ENCODE data around the gene GBX1. TPM values are rescaled to one million over a fixed set of nuclear protein-coding genes. Genes with fewer than 3 reads are reported as not detected.

The GBX1 gene
- total RNA-seq, 2 experiments from 2014 or later, result not detected

Other genes with a start within 250 kb of the GBX1 start
- gene KCNH2, start 189.4 kb downstream of the GBX1 start, total RNA-seq, result under 1 TPM; 0.50 to 0.54 TPM
- 10 to 100 TPM; 12.5 to 15.8 TPM for gene NOS3, start 176.7 kb downstream of the GBX1 start, total RNA-seq
- 10 to 100 TPM; 11.1 to 11.6 TPM for gene ATG9B, start 143.2 kb downstream of the GBX1 start, total RNA-seq
- 10 to 100 TPM; 48.1 to 48.3 TPM for gene ABCB8, start 139.2 kb downstream of the GBX1 start, total RNA-seq
- gene ASIC3, start 119.2 kb downstream of the GBX1 start, total RNA-seq, result 1 to 10 TPM; 4.7 to 6.0 TPM
- gene CDK5, start 109.8 kb downstream of the GBX1 start, total RNA-seq, result 10 to 100 TPM; 15.3 to 15.9 TPM
- 10 to 100 TPM; 86.8 to 89.9 TPM for gene SLC4A2, start 108.1 kb downstream of the GBX1 start, total RNA-seq
- 100 to 1,000 TPM in 1 of 2 experiments, 10 to 100 TPM in 1; 96.5 to 100 TPM for gene FASTK, start 86.9 kb downstream of the GBX1 start, total RNA-seq
- 10 to 100 TPM; 75.7 to 78.3 TPM for gene TMUB1, start 84.2 kb downstream of the GBX1 start, total RNA-seq
- 10 to 100 TPM; 31.7 to 32.7 TPM for gene AGAP3, start 81.2 kb downstream of the GBX1 start, total RNA-seq
- not detected for gene ASB10, start 19.6 kb upstream of the GBX1 start, total RNA-seq
- 1 to 10 TPM; 1.6 to 2.2 TPM for gene H2BK1, start 42.8 kb upstream of the GBX1 start, total RNA-seq
- 10 to 100 TPM; 29.5 to 31.2 TPM for gene ABCF2, start 59.5 kb upstream of the GBX1 start, total RNA-seq
- 10 to 100 TPM; 44.3 to 48.4 TPM for gene CHPF2, start 64.8 kb upstream of the GBX1 start, total RNA-seq
- gene SMARCD3, start 81.0 kb upstream of the GBX1 start, total RNA-seq, result 10 to 100 TPM in 1 of 2 experiments, 1 to 10 TPM in 1; 7.8 to 12.6 TPM
- gene NUB1, start 174.1 kb upstream of the GBX1 start, total RNA-seq, result 10 to 100 TPM; 84.8 to 91.8 TPM
- 1 to 10 TPM; 2.1 to 4.0 TPM for gene WDR86, start 242.3 kb upstream of the GBX1 start, total RNA-seq